Renal cortex interstitium (tissue), 11 donors: ENCODE results near the gene LTBP2. TPM values are rescaled to one million over a fixed set of nuclear protein-coding genes. Genes with fewer than 3 reads are reported as not detected.
A peak's percentile ranks its signal among the peaks of the same experiment; 100 is the strongest.

Experiments used
- DNase-seq, 11 donors: peaks; one replicate each; pipeline ENCODE4 v3.0.0-alpha.2; 2013; ENCODE audit warnings: low read depth in 9 of 11, low spot score in 4 of 11; ENCODE audit errors: extremely low read depth in 1 of 11
- polyA plus RNA-seq, 3 donors: library from polyadenylated mRNA; unstranded; fragments of 120-200 nt; gene quantifications; one replicate each; pipeline ENCODE4 v1.2.1, GENCODE V29; 2013; ENCODE audit not compliant: insufficient read length in 3 of 3

LTBP2 gene
- polyA plus RNA-seq, 3 donors, result 2.5 to 6.0 (median 3.2) TPM

GRCh38 chr14:74645244-74645643 is 33.2 kb upstream of the LTBP2 start:
- DNase-seq, result no peak

GRCh38 chr14:74641601-74642391 is 29.8 kb upstream of the LTBP2 start:
- DNase-seq, result peak in 3 of 11 donors; percentile 27 to 45 (median 28)

GRCh38 chr14:74638966-74639365 is 26.9 kb upstream of the LTBP2 start:
- no peak for DNase-seq

GRCh38 chr14:74638066-74638465 is 26.0 kb upstream of the LTBP2 start:
- no peak for DNase-seq

GRCh38 chr14:74637178-74637550 is 25.1 kb upstream of the LTBP2 start:
- no peak for DNase-seq

GRCh38 chr14:74636424-74637177 is 24.6 kb upstream of the LTBP2 start:
- DNase-seq, result no peak

GRCh38 chr14:74635847-74636246 is 23.8 kb upstream of the LTBP2 start:
- DNase-seq, result no peak

GRCh38 chr14:74634964-74635363 is 22.9 kb upstream of the LTBP2 start:
- DNase-seq, result no peak

GRCh38 chr14:74634481-74634880 is 22.4 kb upstream of the LTBP2 start:
- no peak for DNase-seq

GRCh38 chr14:74630881-74631690 is 19.0 kb upstream of the LTBP2 start:
- no peak for DNase-seq

GRCh38 chr14:74628418-74628817 is 16.4 kb upstream of the LTBP2 start:
- DNase-seq, result no peak

GRCh38 chr14:74627076-74627475 is 15.0 kb upstream of the LTBP2 start:
- DNase-seq, result no peak

- DNase-seq, result no peak
These were observed 10.2 kb upstream of the LTBP2 start for GRCh38 chr14:74622257-74622656.

- DNase-seq, result no peak
These were observed 9.5 kb upstream of the LTBP2 start for GRCh38 chr14:74621556-74621955.

- DNase-seq, result no peak
These were observed 8.9 kb upstream of the LTBP2 start for GRCh38 chr14:74620923-74621322.

GRCh38 chr14:74620497-74620921 is 8.5 kb upstream of the LTBP2 start:
- DNase-seq, result no peak

GRCh38 chr14:74619672-74620131 is 7.7 kb upstream of the LTBP2 start:
- no peak for DNase-seq

GRCh38 chr14:74618078-74618952 is 6.3 kb upstream of the LTBP2 start:
- DNase-seq, result no peak
